ENCODE data around the gene CABLES2.

CABLES2 gene

GRCh38 chr20:62417981-62418708 is 11.1 kb upstream of the CABLES2 start:
- no peak for DNase-seq (ENCODE audit: low read depth in 2 of 2)

- DNase-seq (ENCODE audit: low read depth in 2 of 2), result no peak
Measured at GRCh38 chr20:62416651-62417637, 9.9 kb upstream of the CABLES2 start.

GRCh38 chr20:62415354-62416111 is 8.4 kb upstream of the CABLES2 start:
- no peak for DNase-seq (ENCODE audit: low read depth in 2 of 2)

- no peak for DNase-seq (ENCODE audit: low read depth in 2 of 2)
Measured at GRCh38 chr20:62413896-62414481, 6.9 kb upstream of the CABLES2 start.

GRCh38 chr20:62413025-62413570 is 6.0 kb upstream of the CABLES2 start:
- DNase-seq (ENCODE audit: low read depth in 2 of 2), result no peak

GRCh38 chr20:62412194-62413024 is 5.3 kb upstream of the CABLES2 start:
- no peak for DNase-seq (ENCODE audit: low read depth in 2 of 2)

GRCh38 chr20:62411479-62412193 is 4.6 kb upstream of the CABLES2 start:
- no peak for DNase-seq (ENCODE audit: low read depth in 2 of 2)

GRCh38 chr20:62410746-62411478 is 3.8 kb upstream of the CABLES2 start:
- no peak for DNase-seq (ENCODE audit: low read depth in 2 of 2)

- no peak for DNase-seq (ENCODE audit: low read depth in 2 of 2)
Measured at GRCh38 chr20:62409931-62410745, 3.1 kb upstream of the CABLES2 start.

- no peak for DNase-seq (ENCODE audit: low read depth in 2 of 2)
Measured at GRCh38 chr20:62409086-62409853, 2.2 kb upstream of the CABLES2 start.

- DNase-seq (ENCODE audit: low read depth in 2 of 2), result no peak
Measured at GRCh38 chr20:62408640-62409039, 1.6 kb upstream of the CABLES2 start.

GRCh38 chr20:62408055-62408454 is 970 bp upstream of the CABLES2 start:
- DNase-seq (ENCODE audit: low read depth in 2 of 2), result no peak

GRCh38 chr20:62406635-62407176 is 379 bp downstream of the CABLES2 start:
- DNase-seq (ENCODE audit: low read depth in 2 of 2), result no peak

- no peak for DNase-seq (ENCODE audit: low read depth in 2 of 2)
Measured at GRCh38 chr20:62405981-62406513, 1.0 kb downstream of the CABLES2 start.

- DNase-seq (ENCODE audit: low read depth in 2 of 2), result no peak
Measured at GRCh38 chr20:62405108-62405980, 1.7 kb downstream of the CABLES2 start.

GRCh38 chr20:62404761-62405107 is 2.4 kb downstream of the CABLES2 start:
- DNase-seq (ENCODE audit: low read depth in 2 of 2), result no peak

All from stimulated activated CD8-positive, alpha-beta memory T cell treated with anti-CD3 and anti-CD28 coated beads, Interleukin-2, amount 100 ng/mL, for 1 hour (primary cell).